Fibroblast of villous mesenchyme (primary cell): ENCODE results near the gene BRICD5. TPM values are rescaled to one million over a fixed set of nuclear protein-coding genes. Genes with fewer than 3 reads are reported as not detected.

Source experiments
- DNase-seq: peaks from one replicate; pipeline ENCODE4 v3.0.0-alpha.2; 2010; ENCODE audit warnings: low read depth
- H3K4me3 ChIP-seq: 2 replicates; pipeline ENCODE4 v1.5.1; 2011; ENCODE audit warnings: low read depth, mild to moderate bottlenecking, low read length
- CTCF ChIP-seq: IDR thresholded peaks from 2 replicates; pipeline ENCODE4 v1.5.1; 2012; ENCODE audit warnings: low read depth, mild to moderate bottlenecking, low read length; ENCODE audit not compliant: insufficient read depth
- total RNA-seq: library from RNA; depleted of rRNA; stranded (reverse); fragments of >200 nt; gene quantifications from 2 replicates; pipeline ENCODE4 v1.2.3, GENCODE V29; 2012

BRICD5 gene
- total RNA-seq, 1 donor = 1.7 TPM

GRCh38 chr16:2226918-2227317, 16.3 kb upstream of the BRICD5 start:
- no peak overlapping the region for H3K4me3 ChIP-seq
- TF ChIP-seq CTCF = no peak
- no peak for DNase-seq

- no peak for TF ChIP-seq CTCF
- H3K4me3 ChIP-seq = no peak overlapping the region
- peak; percentile 11 for DNase-seq
Observed at GRCh38 chr16:2226245-2226793, 15.7 kb upstream of the BRICD5 start.

GRCh38 chr16:2223942-2224486, 13.4 kb upstream of the BRICD5 start:
- peak; percentile 34 for TF ChIP-seq CTCF

GRCh38 chr16:2223221-2223941, 12.7 kb upstream of the BRICD5 start, which contains the start of gene E4F1:
Gene E4F1, plus strand, starts transcription at chr16:2223591. Its CDS starts 23 bp downstream, at chr16:2223614.
- DNase-seq = peak; percentile 100
- TF ChIP-seq CTCF = no peak
- peak within 1 kb of the TSS; percentile 79 for H3K4me3 ChIP-seq

More at GRCh38 chr16:2223942-2224486, 13.4 kb upstream of the BRICD5 start:
- H3K4me3 ChIP-seq = peak overlapping the region; percentile 79
- DNase-seq = peak; percentile 76

GRCh38 chr16:2216330-2216729, 5.7 kb upstream of the BRICD5 start:
- no peak for DNase-seq
- H3K4me3 ChIP-seq = no peak overlapping the region
- TF ChIP-seq CTCF = no peak

GRCh38 chr16:2214719-2214968, 4.0 kb upstream of the BRICD5 start, which contains the start of gene PGP:
Gene PGP, minus strand, starts transcription at chr16:2214840. Its CDS starts 63 bp downstream, at chr16:2214777.
- DNase-seq = no peak
- peak within 1 kb of the TSS; percentile 82 for H3K4me3 ChIP-seq
- TF ChIP-seq CTCF = no peak
